ENCODE measurements around the gene COG3.

Gene COG3

GRCh38 chr13:45468635-45469034 is 3.9 kb downstream of the COG3 start:
- Histone ChIP-seq H3F3A (ENCODE audit: insufficient read depth, low read length) (peaks cover 3% of the 10 kb centered on the region; the same call in 1 of the 2 replicates), H3K9ac (ENCODE audit: low read length) (no peak overlapping the region), H3K79me2 (ENCODE audit: insufficient read depth, low read length) (peaks cover 47% of the 10 kb centered on the region), H3K27ac (ENCODE audit: low read depth, low read length, poor library complexity, severe bottlenecking) (no peak overlapping the region), H3K27me3 (ENCODE audit: insufficient read depth, low read length) (no peaks in the 10 kb centered on the region), H3K9me2 (ENCODE audit: low read depth, low read length) (no peaks in the 10 kb centered on the region), H3K36me3 (ENCODE audit: insufficient read depth, low read length) (no peaks in the 10 kb centered on the region), H4K20me1 (ENCODE audit: insufficient read depth, low read length) (no peaks in the 10 kb centered on the region), H3K4me1 (ENCODE audit: insufficient read depth, low read length, severe bottlenecking) (peaks cover 34% of the 10 kb centered on the region), H3K4me3 (ENCODE audit: low read depth, low read length, poor library complexity, severe bottlenecking) (no peak overlapping the region), H3K4me2 (ENCODE audit: low read length) (no peak overlapping the region), H2AFZ (ENCODE audit: low read length) (no peak overlapping the region), H3K9me3 (ENCODE audit: low read length) (no peaks in the 10 kb centered on the region)
- TF ChIP-seq EZH2 (IDR thresholded peaks at IDR 0.05; ENCODE audit: borderline replicate concordance, low read length) (no peak), CTCF (IDR thresholded peaks at IDR 0.05; ENCODE audit: low read length) (no peak)

GRCh38 chr13:45472171-45472705 is 7.5 kb downstream of the COG3 start:
- Histone ChIP-seq H2AFZ (ENCODE audit: low read length) (no peak overlapping the region), H3K9me3 (ENCODE audit: low read length) (no peaks in the 10 kb centered on the region), H3F3A (ENCODE audit: insufficient read depth, low read length) (no peaks in the 10 kb centered on the region), H3K4me3 (ENCODE audit: low read depth, low read length, poor library complexity, severe bottlenecking) (no peak overlapping the region), H3K9ac (ENCODE audit: low read length) (no peak overlapping the region), H3K9me2 (ENCODE audit: low read depth, low read length) (no peaks in the 10 kb centered on the region), H3K36me3 (ENCODE audit: insufficient read depth, low read length) (peaks cover 5% of the 10 kb centered on the region; the same call in 1 of the 2 replicates), H3K4me1 (ENCODE audit: insufficient read depth, low read length, severe bottlenecking) (peaks cover 10% of the 10 kb centered on the region), H4K20me1 (ENCODE audit: insufficient read depth, low read length) (no peaks in the 10 kb centered on the region), H3K27ac (ENCODE audit: low read depth, low read length, poor library complexity, severe bottlenecking) (no peak overlapping the region), H3K4me2 (ENCODE audit: low read length) (no peak overlapping the region), H3K79me2 (ENCODE audit: insufficient read depth, low read length) (peaks cover 52% of the 10 kb centered on the region), H3K27me3 (ENCODE audit: insufficient read depth, low read length) (no peaks in the 10 kb centered on the region)
- TF ChIP-seq EZH2 (IDR thresholded peaks at IDR 0.05; ENCODE audit: borderline replicate concordance, low read length) (no peak), CTCF (IDR thresholded peaks at IDR 0.05; ENCODE audit: low read length) (no peak)

- no peak overlapping the region for H3K4me2 ChIP-seq (ENCODE audit: low read length)
- H3K9me2 ChIP-seq (ENCODE audit: low read depth, low read length): no peaks in the 10 kb centered on the region
- H3K4me3 ChIP-seq (ENCODE audit: low read depth, low read length, poor library complexity, severe bottlenecking): no peak overlapping the region
- no peaks in the 10 kb centered on the region for H3K9me3 ChIP-seq (ENCODE audit: low read length)
- peaks cover 6% of the 10 kb centered on the region; the same call in 1 of the 2 replicates for H3K36me3 ChIP-seq (ENCODE audit: insufficient read depth, low read length)
- no peaks in the 10 kb centered on the region for H3F3A ChIP-seq (ENCODE audit: insufficient read depth, low read length)
- TF ChIP-seq EZH2 (IDR thresholded peaks at IDR 0.05; ENCODE audit: borderline replicate concordance, low read length) (no peak), CTCF (IDR thresholded peaks at IDR 0.05; ENCODE audit: low read length) (peak; percentile 43; the same call in 1 of the 2 replicates)
- no peaks in the 10 kb centered on the region for H4K20me1 ChIP-seq (ENCODE audit: insufficient read depth, low read length)
- peaks cover 47% of the 10 kb centered on the region for H3K79me2 ChIP-seq (ENCODE audit: insufficient read depth, low read length)
- no peak overlapping the region for H2AFZ ChIP-seq (ENCODE audit: low read length)
- peaks cover 3% of the 10 kb centered on the region for H3K4me1 ChIP-seq (ENCODE audit: insufficient read depth, low read length, severe bottlenecking)
- no peak overlapping the region for H3K9ac ChIP-seq (ENCODE audit: low read length)
- H3K27ac ChIP-seq (ENCODE audit: low read depth, low read length, poor library complexity, severe bottlenecking): no peak overlapping the region
- no peaks in the 10 kb centered on the region for H3K27me3 ChIP-seq (ENCODE audit: insufficient read depth, low read length)
Observed at GRCh38 chr13:45473627-45474026, 8.9 kb downstream of the COG3 start.

Measured in OCI-LY1 (cell line).